ENCODE measurements around the gene DNMT3L. TPM values are rescaled to one million over a fixed set of nuclear protein-coding genes. Genes with fewer than 3 reads are reported as not detected.

Gene DNMT3L
- total and polyA plus RNA-seq, 12 donors = not detected

GRCh38 chr21:44291078-44291935 lies 29.6 kb upstream of the DNMT3L start:
- Histone ChIP-seq H3K9me3 (no peaks in the 10 kb centered on the region), H3K27ac (no peak overlapping the region), H3K27me3 (peaks cover 0 to 19% (median 12%) of the 10 kb centered on the region in 7 donors), H3K36me3 (no peaks in the 10 kb centered on the region), H3K4me3 (no peak overlapping the region), H3K4me1 (peaks cover 5 to 19% (median 14%) of the 10 kb centered on the region in 9 donors)
- no peak for ATAC-seq
- DNase-seq = no peak
- WGBS, 2 donors = 83 to 91% methylated on average over 29 to 33 of the region's 33 CpGs
- intact Hi-C loops (cut with DNase I) = no loop called here
- TF ChIP-seq, protein P1, sequence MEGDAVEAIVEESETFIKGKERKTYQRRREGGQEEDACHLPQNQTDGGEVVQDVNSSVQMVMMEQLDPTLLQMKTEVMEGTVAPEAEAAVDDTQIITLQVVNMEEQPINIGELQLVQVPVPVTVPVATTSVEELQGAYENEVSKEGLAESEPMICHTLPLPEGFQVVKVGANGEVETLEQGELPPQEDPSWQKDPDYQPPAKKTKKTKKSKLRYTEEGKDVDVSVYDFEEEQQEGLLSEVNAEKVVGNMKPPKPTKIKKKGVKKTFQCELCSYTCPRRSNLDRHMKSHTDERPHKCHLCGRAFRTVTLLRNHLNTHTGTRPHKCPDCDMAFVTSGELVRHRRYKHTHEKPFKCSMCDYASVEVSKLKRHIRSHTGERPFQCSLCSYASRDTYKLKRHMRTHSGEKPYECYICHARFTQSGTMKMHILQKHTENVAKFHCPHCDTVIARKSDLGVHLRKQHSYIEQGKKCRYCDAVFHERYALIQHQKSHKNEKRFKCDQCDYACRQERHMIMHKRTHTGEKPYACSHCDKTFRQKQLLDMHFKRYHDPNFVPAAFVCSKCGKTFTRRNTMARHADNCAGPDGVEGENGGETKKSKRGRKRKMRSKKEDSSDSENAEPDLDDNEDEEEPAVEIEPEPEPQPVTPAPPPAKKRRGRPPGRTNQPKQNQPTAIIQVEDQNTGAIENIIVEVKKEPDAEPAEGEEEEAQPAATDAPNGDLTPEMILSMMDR (IDR thresholded peaks at IDR 0.05) = no peak

DNA sequence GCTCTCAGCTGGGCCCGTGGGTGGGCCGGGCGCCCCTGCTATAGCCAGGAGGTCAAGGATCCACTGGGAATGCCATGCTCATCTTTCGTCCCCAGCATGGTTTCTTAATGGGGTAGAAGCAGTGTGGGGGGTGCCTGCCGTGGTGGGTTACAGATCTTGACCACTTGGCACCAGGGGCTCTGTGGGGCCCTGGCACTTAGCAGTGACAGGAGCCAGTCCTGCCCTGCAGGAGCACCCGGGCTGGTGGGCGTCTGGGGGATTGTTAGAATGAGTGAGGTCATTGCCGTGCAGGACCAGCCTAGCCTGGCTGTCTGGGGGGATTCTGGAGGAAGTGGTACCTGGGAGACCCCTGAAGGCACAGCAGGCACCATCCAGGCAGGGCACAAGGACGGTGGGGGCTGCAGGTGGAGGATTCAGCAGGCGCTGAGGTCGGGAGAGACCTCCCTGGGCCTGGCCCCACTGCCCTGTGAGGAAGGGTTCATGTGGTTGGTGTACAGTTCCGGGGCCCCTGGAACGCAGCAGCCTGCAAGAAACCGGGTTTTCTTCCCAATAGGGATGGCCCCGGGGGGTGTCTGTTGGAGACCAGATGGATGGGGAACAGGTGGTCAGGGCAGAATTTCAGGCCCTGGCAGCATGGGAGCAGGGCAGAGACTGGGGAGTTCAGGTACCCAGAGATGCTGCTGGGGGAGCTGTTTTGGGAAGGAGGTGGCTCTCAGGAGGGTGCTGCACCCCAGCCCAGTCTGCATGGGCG lies 28.8 kb upstream of the DNMT3L start:
- H3K4me3 ChIP-seq = no peak overlapping the region
- WGBS, 2 donors = 83 to 87% methylated on average over 16 of the region's 16 CpGs
- H3K4me1 ChIP-seq = peaks cover 9 to 19% (median 13%) of the 10 kb centered on the region in 9 donors
- no peaks in the 10 kb centered on the region for H3K36me3 ChIP-seq
- H3K27me3 ChIP-seq = peaks cover 0 to 26% (median 17%) of the 10 kb centered on the region in 7 donors
- TF ChIP-seq, protein P1 (IDR thresholded peaks at IDR 0.05) = no peak
- intact Hi-C loops (cut with DNase I) = no loop called here
- no peaks in the 10 kb centered on the region for H3K9me3 ChIP-seq
- ATAC-seq (no peak), DNase-seq (no peak)
- no peak overlapping the region for H3K27ac ChIP-seq

- Histone ChIP-seq H3K36me3 (no peaks in the 10 kb centered on the region), H3K4me3 (no peak overlapping the region), H3K27ac (no peak overlapping the region), H3K27me3 (peaks cover 0 to 36% (median 21%) of the 10 kb centered on the region in 7 donors), H3K4me1 (peaks cover under 1 to 12% (median 4%) of the 10 kb centered on the region in 9 donors), H3K9me3 (no peaks in the 10 kb centered on the region)
- DNase-seq = no peak
- WGBS, 2 donors = 84 to 87% methylated on average over 24 of the region's 24 CpGs
- intact Hi-C loops (cut with DNase I) = loop anchor here in 1 of 10 donors (2.0 kb wide), 1 partner anchor 23 kb away; no protein-coding TSS in a partner anchor
- no peak for ATAC-seq
- TF ChIP-seq, protein P1 (IDR thresholded peaks at IDR 0.05) = no peak
Measured at GRCh38 chr21:44289381-44290010, 27.8 kb upstream of the DNMT3L start.

Measured in heart right ventricle (tissue), 16 donors.